Smooth muscle cell (in vitro differentiated cells): ENCODE results near the gene SRSF2. TPM values are rescaled to one million over a fixed set of nuclear protein-coding genes. Genes with fewer than 3 reads are reported as not detected.

Experiments
- DNase-seq: peaks from one replicate; lab custom pipeline; 2025; ENCODE audit not compliant: unreplicated experiment; lab: John Stamatoyannopoulos, UW
- H2AFZ ChIP-seq: fragments of 200-600 bp; sonication (generic); 2 replicates; pipeline ENCODE4 v1.6.0; 2016; ENCODE audit warnings: antibody characterized with exemption, low read depth, mild to moderate bottlenecking
- H3F3A ChIP-seq: fragments of 200-600 bp; sonication (generic); 2 replicates; pipeline ENCODE4 v1.6.0; 2017; ENCODE audit warnings: antibody characterized with exemption, low read depth
- H3K27ac ChIP-seq: fragments of 200-600 bp; sonication (generic); 2 replicates; pipeline ENCODE4 v1.5.1; 2016; ENCODE audit warnings: low read depth, mild to moderate bottlenecking
- H3K27me3 ChIP-seq: fragments of 200-600 bp; sonication (generic); 2 replicates; pipeline ENCODE4 v1.6.1; 2016; ENCODE audit warnings: low read depth, mild to moderate bottlenecking
- H3K36me3 ChIP-seq: fragments of 200-600 bp; sonication (generic); 2 replicates; pipeline ENCODE4 v1.5.1; 2016; ENCODE audit warnings: low read depth
- H3K4me1 ChIP-seq: fragments of 200-600 bp; sonication (generic); 2 replicates; pipeline ENCODE4 v1.5.1; 2016; ENCODE audit warnings: low read depth
- H3K4me2 ChIP-seq: fragments of 200-600 bp; sonication (generic); 2 replicates; pipeline ENCODE4 v1.6.0; 2016; ENCODE audit warnings: mild to moderate bottlenecking
- H3K4me3 ChIP-seq: fragments of 200-600 bp; sonication (generic); 2 replicates; pipeline ENCODE4 v1.5.1; 2016; ENCODE audit warnings: mild to moderate bottlenecking
- H3K79me2 ChIP-seq: fragments of 200-600 bp; sonication (generic); 2 replicates; pipeline ENCODE4 v1.6.0; 2016; ENCODE audit warnings: low read depth, mild to moderate bottlenecking
- H3K9ac ChIP-seq: fragments of 200-600 bp; sonication (generic); 2 replicates; pipeline ENCODE4 v1.6.0; 2016; ENCODE audit warnings: low read depth
- H3K9me3 ChIP-seq: fragments of 200-600 bp; sonication (generic); replicated peaks from 2 replicates; pipeline ENCODE4 v1.5.1; 2016; ENCODE audit warnings: low read depth
- H4K20me1 ChIP-seq: fragments of 200-600 bp; sonication (generic); 2 replicates; pipeline ENCODE4 v1.6.0; 2016; ENCODE audit warnings: low read depth
- CTCF ChIP-seq: fragments of 200-600 bp; sonication (generic); IDR thresholded peaks from 2 replicates; pipeline ENCODE4 v1.5.1; 2017; ENCODE audit warnings: borderline replicate concordance, mild to moderate bottlenecking, antibody characterized with exemption; ENCODE audit not compliant: insufficient read depth, poor library complexity, severe bottlenecking
- WGBS: methylation state at CpG from one replicate; pipeline ENCODE4 v1.1.7; 2016; ENCODE audit warnings: low lambda C conversion rate; 5-methylcytosine and 5-hydroxymethylcytosine counted together
- polyA plus RNA-seq: library from polyadenylated mRNA; unstranded; fragments of >200 nt; fragmentation: Nextera tagmentation; extraction: Ambion mirVana; gene quantifications from 2 replicates; pipeline ENCODE4 v1.2.1, GENCODE V29; 2016
- total RNA-seq: library from RNA; depleted of rRNA; stranded (reverse); fragments of >200 nt; gene quantifications from 2 replicates; pipeline ENCODE4 v1.2.3, GENCODE V29; 2014

Gene SRSF2
- total and polyA plus RNA-seq, 2 experiments from 2014 or later, result 109 to 166 TPM

GRCh38 chr17:76709077-76709950 is 27.8 kb downstream of the SRSF2 start:
- Histone ChIP-seq H2AFZ (no peak overlapping the region), H3K27ac (peak overlapping the region; percentile 98), H3K79me2 (peaks cover 37% of the 10 kb centered on the region), H3K4me3 (peak overlapping the region; percentile 81), H3K9ac (peak overlapping the region; percentile 93), H3K36me3 (no peaks in the 10 kb centered on the region), H3K27me3 (no peaks in the 10 kb centered on the region), H3K9me3 (no peaks in the 10 kb centered on the region), H3K4me1 (peaks cover 32% of the 10 kb centered on the region), H4K20me1 (peaks cover 70% of the 10 kb centered on the region), H3K4me2 (peak overlapping the region; percentile 90), H3F3A (peaks cover 27% of the 10 kb centered on the region)
- no peak for TF ChIP-seq CTCF
- WGBS, result 9% methylated on average over 29 of the region's 29 CpGs
- DNase-seq, result peak; percentile 73

- peak; percentile 30 for TF ChIP-seq CTCF
- Histone ChIP-seq H3K4me1 (peaks cover 32% of the 10 kb centered on the region), H3F3A (peaks cover 27% of the 10 kb centered on the region), H3K79me2 (peaks cover 44% of the 10 kb centered on the region), H3K9ac (peak overlapping the region; percentile 62), H2AFZ (no peak overlapping the region), H3K4me2 (peak overlapping the region; percentile 90), H3K9me3 (no peaks in the 10 kb centered on the region), H3K4me3 (peak overlapping the region; percentile 81), H3K27me3 (no peaks in the 10 kb centered on the region), H4K20me1 (peaks cover 67% of the 10 kb centered on the region), H3K27ac (peak overlapping the region; percentile 98), H3K36me3 (no peaks in the 10 kb centered on the region)
- WGBS, result 39% methylated on average over 14 of the region's 14 CpGs
- no peak for DNase-seq
Measured at GRCh38 chr17:76707985-76708807, 28.9 kb downstream of the SRSF2 start.

GRCh38 chr17:76706817-76707216 is 30.3 kb downstream of the SRSF2 start:
- Histone ChIP-seq H3K79me2 (peaks cover 58% of the 10 kb centered on the region), H4K20me1 (peaks cover 72% of the 10 kb centered on the region), H3K9ac (no peak overlapping the region), H2AFZ (no peak overlapping the region), H3K4me3 (no peak overlapping the region), H3K9me3 (no peaks in the 10 kb centered on the region), H3F3A (peaks cover 27% of the 10 kb centered on the region), H3K4me1 (peaks cover 34% of the 10 kb centered on the region), H3K27me3 (no peaks in the 10 kb centered on the region), H3K27ac (no peak overlapping the region), H3K4me2 (no peak overlapping the region), H3K36me3 (no peaks in the 10 kb centered on the region)
- TF ChIP-seq CTCF, result no peak
- WGBS, result 61% methylated on average over 3 of the region's 3 CpGs
- no peak for DNase-seq
